ENCODE results near the gene SLC18B1.

SLC18B1 gene

DNA sequence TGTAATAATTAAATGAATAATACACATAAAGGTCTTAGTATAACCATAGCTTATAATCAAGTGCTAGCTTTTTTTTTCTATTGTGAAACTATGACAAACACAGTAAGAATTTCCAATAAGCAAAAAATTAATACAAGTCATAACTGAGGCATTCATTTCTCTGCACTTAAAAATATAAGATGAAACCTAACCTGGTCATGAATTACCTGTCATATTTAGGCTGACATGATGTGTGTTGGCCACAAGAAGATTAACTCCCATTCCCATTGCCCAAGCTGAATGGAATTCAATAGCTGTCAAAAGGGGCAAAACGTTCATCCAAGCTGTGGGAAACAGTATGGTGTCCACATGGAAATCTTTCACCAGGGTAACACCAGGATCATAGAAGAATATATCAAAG, 46.2 kb downstream of the SLC18B1 start:
- H3K27ac Mint-ChIP-seq: no peak overlapping the region
- no peaks in the 10 kb centered on the region for H3K27me3 Mint-ChIP-seq (ENCODE audit: low read depth)
- TF ChIP-seq, protein P1, sequence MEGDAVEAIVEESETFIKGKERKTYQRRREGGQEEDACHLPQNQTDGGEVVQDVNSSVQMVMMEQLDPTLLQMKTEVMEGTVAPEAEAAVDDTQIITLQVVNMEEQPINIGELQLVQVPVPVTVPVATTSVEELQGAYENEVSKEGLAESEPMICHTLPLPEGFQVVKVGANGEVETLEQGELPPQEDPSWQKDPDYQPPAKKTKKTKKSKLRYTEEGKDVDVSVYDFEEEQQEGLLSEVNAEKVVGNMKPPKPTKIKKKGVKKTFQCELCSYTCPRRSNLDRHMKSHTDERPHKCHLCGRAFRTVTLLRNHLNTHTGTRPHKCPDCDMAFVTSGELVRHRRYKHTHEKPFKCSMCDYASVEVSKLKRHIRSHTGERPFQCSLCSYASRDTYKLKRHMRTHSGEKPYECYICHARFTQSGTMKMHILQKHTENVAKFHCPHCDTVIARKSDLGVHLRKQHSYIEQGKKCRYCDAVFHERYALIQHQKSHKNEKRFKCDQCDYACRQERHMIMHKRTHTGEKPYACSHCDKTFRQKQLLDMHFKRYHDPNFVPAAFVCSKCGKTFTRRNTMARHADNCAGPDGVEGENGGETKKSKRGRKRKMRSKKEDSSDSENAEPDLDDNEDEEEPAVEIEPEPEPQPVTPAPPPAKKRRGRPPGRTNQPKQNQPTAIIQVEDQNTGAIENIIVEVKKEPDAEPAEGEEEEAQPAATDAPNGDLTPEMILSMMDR (IDR thresholded peaks at IDR 0.05; ENCODE audit: unreplicated experiment in 3 of 3): no peak

DNA sequence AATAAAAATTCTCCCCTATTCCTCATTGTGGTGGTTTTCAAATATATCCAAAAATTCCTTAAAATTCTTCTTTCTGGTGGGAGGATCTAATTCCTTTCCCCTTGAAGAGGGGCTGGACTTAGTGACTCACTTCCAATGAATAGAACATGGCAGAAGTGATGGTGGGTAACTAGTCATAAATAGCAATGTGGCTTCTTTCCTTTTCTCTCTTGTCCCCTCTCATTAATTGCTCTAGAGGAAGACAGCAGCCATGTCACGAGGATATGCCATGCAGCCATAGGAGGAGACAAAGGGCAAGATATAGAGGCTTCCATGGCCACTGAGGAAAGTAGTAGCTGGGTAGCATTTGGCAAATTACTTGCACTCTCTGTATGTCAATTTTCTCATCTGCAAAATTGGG, 46.6 kb downstream of the SLC18B1 start:
- Mint-ChIP-seq H3K27me3 (ENCODE audit: low read depth) (no peaks in the 10 kb centered on the region), H3K9me3 (no peaks in the 10 kb centered on the region), H3K4me3 (no peak overlapping the region), H3K36me3 (ENCODE audit: low read depth) (no peaks in the 10 kb centered on the region), H3K27ac (no peak overlapping the region), H3K4me1 (no peaks in the 10 kb centered on the region)
- TF ChIP-seq, protein P1 (IDR thresholded peaks at IDR 0.05; ENCODE audit: unreplicated experiment in 3 of 3): no peak

More for the DNA sequence above, 46.2 kb downstream of the SLC18B1 start:
- Mint-ChIP-seq H3K36me3 (ENCODE audit: low read depth) (no peaks in the 10 kb centered on the region), H3K4me1 (no peaks in the 10 kb centered on the region), H3K9me3 (no peaks in the 10 kb centered on the region), H3K4me3 (no peak overlapping the region)

DNA sequence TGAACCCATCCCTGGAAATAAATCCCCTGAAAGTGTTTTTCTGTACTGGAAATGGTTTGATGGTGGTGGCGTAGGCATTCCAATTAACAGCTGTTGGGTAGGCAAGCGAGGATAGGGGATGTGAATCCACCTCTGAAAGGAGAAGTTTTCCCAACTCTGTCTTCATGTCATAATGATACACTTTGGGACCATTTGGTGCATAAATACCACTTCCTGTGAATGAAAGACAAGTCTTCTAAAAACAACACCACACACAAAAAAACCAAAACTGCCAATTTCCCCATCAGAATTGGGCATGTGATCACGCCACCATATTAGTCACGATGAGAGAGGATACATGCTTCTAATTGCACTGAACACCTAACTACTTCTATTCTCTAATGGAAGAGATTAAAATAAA, 47.1 kb downstream of the SLC18B1 start:
- no peaks in the 10 kb centered on the region for H3K27me3 Mint-ChIP-seq (ENCODE audit: low read depth)
- no peak overlapping the region for H3K4me3 Mint-ChIP-seq
- no peak overlapping the region for H3K27ac Mint-ChIP-seq
- H3K4me1 Mint-ChIP-seq: no peaks in the 10 kb centered on the region
- no peaks in the 10 kb centered on the region for H3K36me3 Mint-ChIP-seq (ENCODE audit: low read depth)
- TF ChIP-seq, protein P1 (IDR thresholded peaks at IDR 0.05; ENCODE audit: unreplicated experiment in 3 of 3): no peak
- no peaks in the 10 kb centered on the region for H3K9me3 Mint-ChIP-seq

DNA sequence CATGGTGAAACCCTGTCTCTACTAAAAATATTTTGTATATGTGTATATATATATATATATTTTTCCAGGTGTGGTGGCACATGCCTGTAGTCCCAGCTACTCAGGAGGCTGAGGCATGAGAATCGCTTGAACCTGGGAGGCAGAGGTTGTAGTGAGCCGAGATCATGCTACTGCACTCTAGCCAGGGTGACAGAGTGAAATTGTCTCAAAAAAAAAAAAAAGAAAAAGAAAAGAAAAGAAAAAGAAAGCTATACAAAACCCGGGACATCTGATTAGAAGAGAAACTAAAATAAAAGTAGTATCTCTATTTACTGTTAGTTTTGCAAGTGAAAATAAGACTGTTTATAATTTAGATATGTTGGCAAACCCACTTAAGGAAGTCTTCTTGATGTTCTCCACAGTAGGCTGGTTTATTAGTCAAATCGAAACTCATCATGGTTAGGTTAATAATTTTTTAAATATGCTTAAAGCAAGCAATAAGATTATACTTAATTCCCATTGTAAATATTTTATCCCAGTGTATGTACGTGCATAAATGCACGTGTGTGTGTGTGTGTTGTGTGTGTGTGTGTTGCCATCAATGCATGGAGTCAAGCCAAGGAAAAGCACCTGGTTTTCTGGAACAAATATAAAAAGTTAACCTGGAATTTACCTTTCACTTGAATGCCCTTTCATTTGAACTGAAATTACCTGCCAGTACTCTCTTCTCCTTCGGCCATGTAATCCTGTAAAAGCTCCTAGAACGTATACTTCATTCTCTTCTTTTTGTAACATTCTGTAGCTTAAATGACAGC, 47.8 kb downstream of the SLC18B1 start:
- TF ChIP-seq, protein P1 (IDR thresholded peaks at IDR 0.05; ENCODE audit: unreplicated experiment in 3 of 3): no peak
- H3K9me3 Mint-ChIP-seq: no peaks in the 10 kb centered on the region
- H3K4me3 Mint-ChIP-seq: no peak overlapping the region
- no peaks in the 10 kb centered on the region for H3K27me3 Mint-ChIP-seq (ENCODE audit: low read depth)
- H3K4me1 Mint-ChIP-seq: no peaks in the 10 kb centered on the region
- no peak overlapping the region for H3K27ac Mint-ChIP-seq
- H3K36me3 Mint-ChIP-seq (ENCODE audit: low read depth): no peaks in the 10 kb centered on the region

DNA sequence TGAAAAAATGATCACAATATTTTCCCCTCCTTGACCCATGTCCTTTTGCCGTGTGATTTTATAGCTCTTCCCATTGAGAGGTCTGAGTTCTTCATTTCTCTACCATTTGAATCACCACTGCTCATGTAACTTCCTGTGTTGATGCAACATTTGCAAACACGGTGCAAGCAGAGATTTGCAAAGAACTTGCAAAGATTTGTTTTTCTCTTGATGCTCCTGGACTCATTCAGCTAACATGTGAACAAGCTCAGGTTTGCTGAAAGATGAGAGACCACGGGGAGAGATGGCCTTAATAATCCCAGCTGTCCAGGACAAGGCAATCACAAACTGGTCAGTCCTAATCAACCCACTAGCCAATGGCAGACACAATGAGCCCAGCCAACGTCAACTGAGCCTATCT, 49.3 kb downstream of the SLC18B1 start:
- H3K4me1 Mint-ChIP-seq: no peaks in the 10 kb centered on the region
- H3K27ac Mint-ChIP-seq: no peak overlapping the region
- H3K36me3 Mint-ChIP-seq (ENCODE audit: low read depth): no peaks in the 10 kb centered on the region
- no peaks in the 10 kb centered on the region for H3K27me3 Mint-ChIP-seq (ENCODE audit: low read depth)
- TF ChIP-seq, protein P1 (IDR thresholded peaks at IDR 0.05; ENCODE audit: unreplicated experiment in 3 of 3): no peak
- no peaks in the 10 kb centered on the region for H3K9me3 Mint-ChIP-seq
- H3K4me3 Mint-ChIP-seq: no peak overlapping the region

DNA sequence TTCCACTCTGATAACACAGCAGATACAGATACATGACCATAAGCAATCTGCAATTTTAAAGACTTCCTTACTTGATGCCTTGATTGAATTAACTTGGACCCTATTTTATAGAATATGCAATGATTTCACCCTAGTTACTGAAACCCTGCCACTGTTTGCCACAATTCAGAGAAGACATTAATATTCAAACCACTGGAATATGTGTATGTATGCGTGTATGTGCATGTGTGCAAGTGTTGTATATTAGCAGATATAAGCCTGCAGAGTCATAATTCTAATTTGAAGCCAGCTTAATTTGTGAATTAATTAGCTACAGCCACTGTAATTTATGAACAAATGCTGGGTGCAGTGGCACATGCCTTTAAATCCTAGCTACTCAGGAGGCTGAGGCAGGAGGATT, 50.0 kb downstream of the SLC18B1 start:
- no peak overlapping the region for H3K4me3 Mint-ChIP-seq
- H3K27me3 Mint-ChIP-seq (ENCODE audit: low read depth): no peaks in the 10 kb centered on the region
- no peak overlapping the region for H3K27ac Mint-ChIP-seq
- no peaks in the 10 kb centered on the region for H3K9me3 Mint-ChIP-seq
- no peaks in the 10 kb centered on the region for H3K4me1 Mint-ChIP-seq
- TF ChIP-seq, protein P1 (IDR thresholded peaks at IDR 0.05; ENCODE audit: unreplicated experiment in 3 of 3): no peak
- H3K36me3 Mint-ChIP-seq (ENCODE audit: low read depth): no peaks in the 10 kb centered on the region
